ENCODE data around the gene BATF3. TPM values are rescaled to one million over a fixed set of nuclear protein-coding genes. Genes with fewer than 3 reads are reported as not detected.

Gene BATF3
- total RNA-seq, 2 experiments from 2014 or later = 2.1 to 3.1 TPM

- no peak for DNase-seq (ENCODE audit: low spot score)
- H4K20me1 ChIP-seq (ENCODE audit: insufficient read depth, low read length) = no peaks in the 10 kb centered on the region
- no peaks in the 10 kb centered on the region for H3K9me3 ChIP-seq (ENCODE audit: low read length)
- ChIA-PET POLR2A (no interaction called here), CTCF (ENCODE audit: unreplicated experiment) (no interaction called here)
- H3K79me2 ChIP-seq (ENCODE audit: insufficient read depth, low read depth, low read length) = no peaks in the 10 kb centered on the region
- H3K4me1 ChIP-seq (ENCODE audit: insufficient read depth, low read length, poor library complexity, severe bottlenecking) = peaks cover 21% of the 10 kb centered on the region
- no peaks in the 10 kb centered on the region for H3K36me3 ChIP-seq (ENCODE audit: insufficient read depth, low read length)
- no peak overlapping the region for H3K4me2 ChIP-seq (ENCODE audit: low read length)
- no TSS peak for BruUV-seq (replicated peaks)
- H2AFZ ChIP-seq (ENCODE audit: low read length) = no peak overlapping the region
- no peak overlapping the region for H3K27ac ChIP-seq (ENCODE audit: low read depth, low read length, poor library complexity, severe bottlenecking)
- H3K4me3 ChIP-seq (ENCODE audit: low read depth, low read length, poor library complexity, severe bottlenecking) = no peak overlapping the region
- intact Hi-C loops (cut with micrococcal nuclease; ENCODE audit: unreplicated experiment) = loop anchor here (2.0 kb wide), 1 partner anchor 20 kb away; no protein-coding TSS in a partner anchor
- TF ChIP-seq EZH2phosphoT487 (IDR thresholded peaks at IDR 0.05; ENCODE audit: borderline replicate concordance, low read depth, low read length) (no peak), CTCF (conservative IDR thresholded peaks at IDR 0.05; ENCODE audit: low read length) (no peak)
- no peaks in the 10 kb centered on the region for H3K9me2 ChIP-seq (ENCODE audit: insufficient read depth, low read length)
Measured at GRCh38 chr1:212686591-212686990, 13.0 kb downstream of the BATF3 start.

GRCh38 chr1:212686069-212686468, 13.6 kb downstream of the BATF3 start:
- BruUV-seq (replicated peaks) = no TSS peak
- no peak overlapping the region for H2AFZ ChIP-seq (ENCODE audit: low read length)
- no peaks in the 10 kb centered on the region for H3K9me2 ChIP-seq (ENCODE audit: insufficient read depth, low read length)
- H3K79me2 ChIP-seq (ENCODE audit: insufficient read depth, low read depth, low read length) = no peaks in the 10 kb centered on the region
- DNase-seq (ENCODE audit: low spot score) = no peak
- TF ChIP-seq CTCF (conservative IDR thresholded peaks at IDR 0.05; ENCODE audit: low read length) = no peak
- TF ChIP-seq EZH2phosphoT487 (IDR thresholded peaks at IDR 0.05; ENCODE audit: borderline replicate concordance, low read depth, low read length) = no peak
- H3K9me3 ChIP-seq (ENCODE audit: low read length) = no peaks in the 10 kb centered on the region
- H3K27ac ChIP-seq (ENCODE audit: low read depth, low read length, poor library complexity, severe bottlenecking) = no peak overlapping the region
- no peaks in the 10 kb centered on the region for H3K36me3 ChIP-seq (ENCODE audit: insufficient read depth, low read length)
- H4K20me1 ChIP-seq (ENCODE audit: insufficient read depth, low read length) = no peaks in the 10 kb centered on the region
- CTCF ChIA-PET (ENCODE audit: unreplicated experiment) = no interaction called here
- H3K4me3 ChIP-seq (ENCODE audit: low read depth, low read length, poor library complexity, severe bottlenecking) = no peak overlapping the region
- POLR2A ChIA-PET = no interaction called here
- H3K4me1 ChIP-seq (ENCODE audit: insufficient read depth, low read length, poor library complexity, severe bottlenecking) = peaks cover 21% of the 10 kb centered on the region
- intact Hi-C loops (cut with micrococcal nuclease; ENCODE audit: unreplicated experiment) = loop anchor here (2.0 kb wide), 1 partner anchor 21 kb away; no protein-coding TSS in a partner anchor
- H3K4me2 ChIP-seq (ENCODE audit: low read length) = no peak overlapping the region

- intact Hi-C loops (cut with micrococcal nuclease; ENCODE audit: unreplicated experiment) = no loop called here
- H3K27ac ChIP-seq (ENCODE audit: low read depth, low read length, poor library complexity, severe bottlenecking) = no peak overlapping the region
- no peaks in the 10 kb centered on the region for H3K79me2 ChIP-seq (ENCODE audit: insufficient read depth, low read depth, low read length)
- CTCF ChIA-PET (ENCODE audit: unreplicated experiment) = no interaction called here
- no peaks in the 10 kb centered on the region for H4K20me1 ChIP-seq (ENCODE audit: insufficient read depth, low read length)
- BruUV-seq (replicated peaks) = no TSS peak
- no peaks in the 10 kb centered on the region for H3K36me3 ChIP-seq (ENCODE audit: insufficient read depth, low read length)
- peaks cover 21% of the 10 kb centered on the region for H3K4me1 ChIP-seq (ENCODE audit: insufficient read depth, low read length, poor library complexity, severe bottlenecking)
- POLR2A ChIA-PET = no interaction called here
- TF ChIP-seq EZH2phosphoT487 (IDR thresholded peaks at IDR 0.05; ENCODE audit: borderline replicate concordance, low read depth, low read length) = no peak
- TF ChIP-seq CTCF (conservative IDR thresholded peaks at IDR 0.05; ENCODE audit: low read length) = no peak
- DNase-seq (ENCODE audit: low spot score) = no peak
- H3K4me2 ChIP-seq (ENCODE audit: low read length) = no peak overlapping the region
- no peaks in the 10 kb centered on the region for H3K9me3 ChIP-seq (ENCODE audit: low read length)
- no peaks in the 10 kb centered on the region for H3K9me2 ChIP-seq (ENCODE audit: insufficient read depth, low read length)
- H3K4me3 ChIP-seq (ENCODE audit: low read depth, low read length, poor library complexity, severe bottlenecking) = no peak overlapping the region
- no peak overlapping the region for H2AFZ ChIP-seq (ENCODE audit: low read length)
Measured at GRCh38 chr1:212685429-212685828, 14.2 kb downstream of the BATF3 start.

All from OCI-LY7 (cell line).